Inflammatory macrophage treated with lipopolysaccharide for 4 hours (primary cell): Measurements from ENCODE around the gene SPP2.

Experiments used
- DNase-seq: peaks from one replicate; pipeline ENCODE4 v3.0.0-alpha.2; 2020

The SPP2 gene

GRCh38 chr2:234050455-234051135 lies at the start of gene SPP2:
SPP2 (plus strand) TSS chr2:234050702; CDS start chr2:234050787, 85 bp downstream.
- no peak for DNase-seq

GRCh38 chr2:234001380-234002160 lies 48.9 kb upstream of the SPP2 start:
- no peak for DNase-seq

GRCh38 chr2:234002281-234002680 lies 48.2 kb upstream of the SPP2 start:
- DNase-seq: no peak

GRCh38 chr2:234003972-234004617 lies 46.4 kb upstream of the SPP2 start:
- peak; percentile 2 for DNase-seq

GRCh38 chr2:234005126-234005525 lies 45.4 kb upstream of the SPP2 start:
- no peak for DNase-seq

- DNase-seq: no peak
Measured at GRCh38 chr2:234006501-234006900, 44.0 kb upstream of the SPP2 start.

GRCh38 chr2:234014427-234014826 lies 36.1 kb upstream of the SPP2 start:
- no peak for DNase-seq

GRCh38 chr2:234015861-234016260 lies 34.6 kb upstream of the SPP2 start:
- DNase-seq: no peak

- DNase-seq: no peak
Measured at GRCh38 chr2:234019896-234020295, 30.6 kb upstream of the SPP2 start.

GRCh38 chr2:234020332-234020731 lies 30.2 kb upstream of the SPP2 start:
- no peak for DNase-seq

- DNase-seq: peak; percentile 3
Measured at GRCh38 chr2:234022424-234022823, 28.1 kb upstream of the SPP2 start.

GRCh38 chr2:234024304-234024703 lies 26.2 kb upstream of the SPP2 start:
- DNase-seq: no peak

- peak; percentile 6 for DNase-seq
Measured at GRCh38 chr2:234025466-234025865, 25.0 kb upstream of the SPP2 start.

GRCh38 chr2:234025891-234026401 lies 24.6 kb upstream of the SPP2 start:
- no peak for DNase-seq

GRCh38 chr2:234026693-234027254 lies 23.7 kb upstream of the SPP2 start:
- no peak for DNase-seq

GRCh38 chr2:234027641-234028040 lies 22.9 kb upstream of the SPP2 start:
- no peak for DNase-seq

- no peak for DNase-seq
Measured at GRCh38 chr2:234029150-234029733, 21.3 kb upstream of the SPP2 start.

GRCh38 chr2:234031207-234031606 lies 19.3 kb upstream of the SPP2 start:
- DNase-seq: no peak

GRCh38 chr2:234032279-234032856 lies 18.1 kb upstream of the SPP2 start:
- DNase-seq: no peak

- no peak for DNase-seq
Measured at GRCh38 chr2:234033174-234033573, 17.3 kb upstream of the SPP2 start.

- DNase-seq: no peak
Measured at GRCh38 chr2:234033885-234034284, 16.6 kb upstream of the SPP2 start.

GRCh38 chr2:234038076-234038802 lies 12.3 kb upstream of the SPP2 start:
- DNase-seq: no peak
